PFSK-1 (cell line): ENCODE data around the gene CHRNE.

ENCODE experiments used
- FOXP2 ChIP-seq: optimal IDR thresholded peaks from 2 replicates; pipeline ENCODE3; 2011; ENCODE audit warnings: borderline replicate concordance, control low read depth, inconsistent platforms; ENCODE audit not compliant: insufficient read depth; ENCODE audit errors: extremely low read length, extremely low read depth
- POLR2AphosphoS5 ChIP-seq: IDR thresholded peaks from 2 replicates; pipeline ENCODE4 v1.6.1; 2012; ENCODE audit warnings: low read depth, mild to moderate bottlenecking, control low read depth, low read length, moderate library complexity
- SIN3A ChIP-seq: IDR thresholded peaks from 2 replicates; pipeline ENCODE4 v1.6.1; 2012; ENCODE audit warnings: mild to moderate bottlenecking, low read length, moderate library complexity, borderline replicate concordance; ENCODE audit not compliant: insufficient read depth
- TAF1 ChIP-seq: IDR thresholded peaks from 2 replicates; pipeline ENCODE4 v1.6.1; 2012; ENCODE audit warnings: low read length, control low read depth, borderline replicate concordance; ENCODE audit not compliant: insufficient read depth
- TF ChIP-seq, protein P1 (sequence below), 2 experiments: IDR thresholded peaks; 2 replicates each; pipeline versions ENCODE4 v1.6.1 to v1.8.0; 2011 to 2012; ENCODE audit warnings: low read depth in 2 of 2, low read length in 2 of 2, control low read depth in 1 of 2, inconsistent platforms in 1 of 2, mild to moderate bottlenecking in 1 of 2, moderate library complexity in 1 of 2; ENCODE audit not compliant: insufficient read depth in 1 of 2

Gene CHRNE

DNA sequence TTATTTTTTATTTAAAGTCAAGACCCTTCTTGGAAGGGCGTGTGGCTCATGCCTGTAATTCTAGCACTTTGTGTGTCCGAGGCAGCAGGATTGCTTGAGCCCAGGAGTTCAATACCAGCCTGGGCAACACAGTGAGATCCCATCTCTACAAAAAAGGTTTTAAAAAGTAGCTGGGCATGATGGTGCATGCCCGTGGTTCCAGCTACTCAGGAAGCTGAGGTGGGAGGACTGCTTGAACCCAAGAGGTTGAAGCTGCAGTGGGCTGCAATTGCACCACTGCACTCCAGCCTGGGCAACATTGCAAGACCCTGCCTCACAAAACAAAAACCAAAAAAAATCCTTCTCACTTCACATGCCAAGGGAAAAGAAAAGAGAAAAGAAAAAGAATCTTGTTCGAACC lies 40.2 kb downstream of the CHRNE start:
- TF ChIP-seq SIN3A (no peak), POLR2AphosphoS5 (no peak), TAF1 (no peak), FOXP2 (no peak)
- TF ChIP-seq, protein P1, sequence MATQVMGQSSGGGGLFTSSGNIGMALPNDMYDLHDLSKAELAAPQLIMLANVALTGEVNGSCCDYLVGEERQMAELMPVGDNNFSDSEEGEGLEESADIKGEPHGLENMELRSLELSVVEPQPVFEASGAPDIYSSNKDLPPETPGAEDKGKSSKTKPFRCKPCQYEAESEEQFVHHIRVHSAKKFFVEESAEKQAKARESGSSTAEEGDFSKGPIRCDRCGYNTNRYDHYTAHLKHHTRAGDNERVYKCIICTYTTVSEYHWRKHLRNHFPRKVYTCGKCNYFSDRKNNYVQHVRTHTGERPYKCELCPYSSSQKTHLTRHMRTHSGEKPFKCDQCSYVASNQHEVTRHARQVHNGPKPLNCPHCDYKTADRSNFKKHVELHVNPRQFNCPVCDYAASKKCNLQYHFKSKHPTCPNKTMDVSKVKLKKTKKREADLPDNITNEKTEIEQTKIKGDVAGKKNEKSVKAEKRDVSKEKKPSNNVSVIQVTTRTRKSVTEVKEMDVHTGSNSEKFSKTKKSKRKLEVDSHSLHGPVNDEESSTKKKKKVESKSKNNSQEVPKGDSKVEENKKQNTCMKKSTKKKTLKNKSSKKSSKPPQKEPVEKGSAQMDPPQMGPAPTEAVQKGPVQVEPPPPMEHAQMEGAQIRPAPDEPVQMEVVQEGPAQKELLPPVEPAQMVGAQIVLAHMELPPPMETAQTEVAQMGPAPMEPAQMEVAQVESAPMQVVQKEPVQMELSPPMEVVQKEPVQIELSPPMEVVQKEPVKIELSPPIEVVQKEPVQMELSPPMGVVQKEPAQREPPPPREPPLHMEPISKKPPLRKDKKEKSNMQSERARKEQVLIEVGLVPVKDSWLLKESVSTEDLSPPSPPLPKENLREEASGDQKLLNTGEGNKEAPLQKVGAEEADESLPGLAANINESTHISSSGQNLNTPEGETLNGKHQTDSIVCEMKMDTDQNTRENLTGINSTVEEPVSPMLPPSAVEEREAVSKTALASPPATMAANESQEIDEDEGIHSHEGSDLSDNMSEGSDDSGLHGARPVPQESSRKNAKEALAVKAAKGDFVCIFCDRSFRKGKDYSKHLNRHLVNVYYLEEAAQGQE (IDR thresholded peaks at IDR 0.05; ENCODE audit: insufficient read depth in 1 of 2, low read depth in 2 of 2, low read length in 2 of 2), result no peak

DNA sequence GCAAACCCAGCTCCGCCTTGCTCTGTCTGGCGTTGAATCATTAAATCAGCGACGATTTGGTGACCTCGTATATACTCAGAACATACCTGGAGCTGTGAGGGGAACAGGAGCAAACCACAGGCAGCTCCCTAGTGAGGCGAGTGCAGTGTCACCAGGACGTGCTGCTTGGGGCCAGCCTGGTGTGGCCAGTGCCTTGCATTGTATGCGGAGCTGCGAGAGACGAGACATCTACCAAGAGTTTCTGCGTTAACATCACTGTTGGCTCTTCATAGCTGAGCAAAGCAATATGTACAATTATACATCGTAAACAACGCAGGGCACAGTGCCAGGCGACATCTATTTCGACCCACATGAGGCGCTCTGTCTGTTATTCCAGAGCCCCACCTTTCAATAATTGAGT lies 41.8 kb downstream of the CHRNE start:
- TF ChIP-seq SIN3A, result no peak
- TF ChIP-seq FOXP2, result no peak

DNA sequence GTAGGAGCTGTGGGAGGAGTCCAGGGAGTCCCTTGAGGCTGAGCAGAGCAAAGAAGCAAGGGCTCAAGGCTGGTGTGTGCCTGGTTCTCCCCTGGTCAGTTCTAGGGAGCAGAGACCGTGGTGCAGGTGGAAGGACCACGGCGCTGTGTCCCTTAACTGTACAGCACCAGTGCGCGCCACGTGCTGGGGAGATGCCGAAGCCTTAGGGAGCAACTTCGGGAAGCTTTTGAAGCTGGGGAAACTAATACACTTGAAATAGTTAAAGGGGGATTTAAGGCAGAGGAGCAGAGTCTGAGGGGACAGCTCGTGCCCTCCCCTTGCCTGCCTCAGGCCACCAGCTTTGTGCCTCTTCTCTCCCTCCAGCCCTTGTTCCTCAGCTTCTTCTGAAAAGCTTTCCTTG lies 42.2 kb downstream of the CHRNE start:
- TF ChIP-seq FOXP2, result no peak

DNA sequence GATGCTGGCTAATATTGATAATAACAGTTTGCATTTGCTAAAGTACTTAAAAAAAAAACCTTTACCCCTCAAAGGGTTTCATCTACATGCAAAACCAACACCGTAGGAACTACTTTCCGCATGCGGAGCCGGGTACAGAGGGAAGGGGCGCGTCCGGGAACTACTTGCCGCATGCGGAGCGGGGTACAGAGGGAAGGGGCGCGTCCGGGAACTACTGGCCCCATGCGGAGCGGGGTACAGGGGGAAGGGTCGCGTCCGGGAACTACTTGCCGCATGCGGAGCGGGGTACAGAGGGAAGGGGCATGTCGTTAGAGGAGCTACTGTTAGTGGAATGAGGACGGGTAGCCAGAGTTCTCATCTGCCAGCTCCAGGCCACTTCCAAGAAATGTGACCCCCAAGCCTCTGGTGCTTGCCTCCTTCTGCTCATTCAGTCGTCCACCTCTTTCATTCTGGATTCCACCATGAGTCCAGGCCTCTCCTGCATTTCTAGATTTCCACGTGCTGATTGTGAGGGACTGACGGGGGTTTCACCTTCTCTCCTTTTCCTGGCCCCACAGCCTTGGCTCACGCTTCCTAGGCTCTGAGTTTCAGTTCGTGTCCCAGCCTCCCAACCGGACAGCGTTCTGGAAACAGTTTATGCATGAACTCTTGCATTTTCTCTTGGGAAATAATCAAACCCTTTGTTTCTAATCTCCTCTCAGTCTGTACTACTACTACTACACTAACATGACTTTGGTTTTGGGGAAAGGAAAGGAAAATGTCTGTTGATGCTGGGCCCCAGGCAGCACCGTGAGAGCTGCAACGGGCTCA lies 42.9 kb downstream of the CHRNE start:
- TF ChIP-seq, protein P1 (IDR thresholded peaks at IDR 0.05; ENCODE audit: insufficient read depth in 1 of 2, low read depth in 2 of 2, low read length in 2 of 2), result no peak
- TF ChIP-seq SIN3A, result no peak
- no peak for TF ChIP-seq FOXP2
- no peak for TF ChIP-seq TAF1
- TF ChIP-seq POLR2AphosphoS5, result no peak

DNA sequence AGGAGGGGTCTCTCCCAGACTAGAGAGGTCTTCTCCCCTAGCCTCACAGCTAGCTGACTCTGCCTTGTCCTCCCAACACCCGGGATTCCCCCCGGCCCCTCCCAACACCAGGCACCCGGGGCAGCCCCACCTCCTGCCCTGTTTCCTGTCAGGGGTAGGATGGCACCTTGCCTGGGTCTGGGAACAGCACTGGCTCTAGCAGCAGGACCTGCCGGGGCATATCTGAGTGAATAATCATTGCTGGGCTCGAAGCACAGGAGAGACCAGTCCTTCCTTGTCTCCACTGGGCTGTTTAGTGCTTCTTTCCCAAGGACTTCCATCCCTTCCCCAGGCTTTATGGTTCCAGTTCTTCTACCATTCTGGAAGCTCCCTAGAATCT lies 44.0 kb downstream of the CHRNE start:
- TF ChIP-seq SIN3A, result no peak

DNA sequence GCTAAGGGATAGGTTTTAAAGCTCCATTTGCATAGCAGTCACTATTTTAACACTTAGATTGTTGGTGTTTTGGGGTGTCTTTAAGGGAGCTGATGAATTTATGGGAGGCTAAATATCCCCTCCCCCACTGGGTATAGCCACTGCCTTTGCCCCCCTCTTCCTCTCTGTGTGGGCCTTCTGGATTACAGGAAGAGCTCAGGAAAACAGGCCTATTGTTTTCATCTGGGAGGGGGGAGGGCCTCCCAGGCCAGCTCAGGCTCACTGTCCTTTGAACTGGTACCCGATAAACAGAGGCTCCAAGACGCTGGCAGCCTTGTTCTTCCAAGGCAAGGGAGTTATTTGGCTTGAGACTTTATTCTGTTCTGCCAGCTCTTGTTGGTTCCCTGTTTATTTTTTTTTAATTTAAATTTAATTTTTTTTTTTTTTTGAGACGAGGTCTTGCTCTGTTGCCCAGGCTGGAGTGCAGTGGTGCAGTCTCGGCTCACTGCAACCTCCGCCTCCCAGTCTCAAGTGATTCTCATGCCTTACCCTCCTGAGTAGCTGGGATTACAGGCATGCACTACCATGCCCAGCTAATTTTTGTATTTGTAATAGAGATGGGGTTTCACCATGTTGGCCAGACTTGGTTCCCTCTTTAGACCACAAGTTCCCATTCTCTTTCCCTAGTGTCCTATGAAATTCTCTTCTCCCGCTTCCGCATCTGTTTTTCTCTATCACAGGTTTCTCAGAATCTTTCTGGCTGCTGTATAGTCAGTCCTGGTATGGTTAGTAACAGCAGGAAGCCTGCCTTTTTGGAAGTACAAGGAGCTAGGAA lies 44.6 kb downstream of the CHRNE start:
- TF ChIP-seq FOXP2, result peak; percentile 73
- no peak for TF ChIP-seq POLR2AphosphoS5
- no peak for TF ChIP-seq TAF1
- TF ChIP-seq, protein P1 (IDR thresholded peaks at IDR 0.05; ENCODE audit: insufficient read depth in 1 of 2, low read depth in 2 of 2, low read length in 2 of 2), result no peak; a peak in 1 of 4 replicates
- no peak for TF ChIP-seq SIN3A
